Natural killer cell treated with Interleukin-12 subunit alpha and Interleukin-12 subunit beta and Interleukin-15 and Interleukin-18, amount 100 ng/mL, for 72 hours (primary cell): Measurements from ENCODE around the gene CCL15. TPM values are rescaled to one million over a fixed set of nuclear protein-coding genes. Genes with fewer than 3 reads are reported as not detected.

Experiments
- ATAC-seq, 2 donors: fragments of 150-1000 bp; cut with Tn5 transposase in 1 of 2; sonication (Bioruptor Pico), chemical (Tn5 transposase) in 1 of 2; 2 replicates each; pipeline ENCODE4 v1.10.0; 2021
- DNase-seq: peaks from one replicate; pipeline ENCODE4 v3.0.0; 2022; ENCODE audit warnings: low spot score
- H3K27ac Mint-ChIP-seq, 2 donors: 1 replicate in 1 of 2; 2 replicates in 1 of 2; pipeline ENCODE4 v1.8.0; 2022; ENCODE audit warnings: mixed read lengths in 2 of 2, mild to moderate bottlenecking in 1 of 2, moderate library complexity in 1 of 2
- H3K27me3 Mint-ChIP-seq, 2 donors: 1 replicate in 1 of 2; 2 replicates in 1 of 2; pipeline ENCODE4 v1.8.0; 2022; ENCODE audit warnings: mixed read lengths in 2 of 2
- H3K36me3 Mint-ChIP-seq: one replicate; pipeline ENCODE4 v1.8.0; 2022; ENCODE audit warnings: mixed read lengths
- H3K4me1 Mint-ChIP-seq, 2 donors: 1 replicate in 1 of 2; 2 replicates in 1 of 2; pipeline ENCODE4 v1.8.0; 2022; ENCODE audit warnings: low read depth in 2 of 2, mixed read lengths in 2 of 2, mild to moderate bottlenecking in 1 of 2
- H3K4me3 Mint-ChIP-seq: one replicate; pipeline ENCODE4 v1.8.0; 2022; ENCODE audit warnings: mixed read lengths
- H3K9me3 Mint-ChIP-seq: 2 replicates; pipeline ENCODE4 v1.8.0; 2022; ENCODE audit warnings: mixed read lengths
- total RNA-seq, 2 donors: library from RNA; stranded (reverse); gene quantifications; one replicate each; pipeline ENCODE4 v1.2.3, GENCODE V29; 2022

CCL15 gene
- total RNA-seq, 2 donors from 2014 or later: not detected

GRCh38 chr17:35981908-35982330 is 19.4 kb downstream of the CCL15 start:
- Mint-ChIP-seq H3K27ac (peak overlapping the region in 1 of 2 donors; percentile 65), H3K4me3 (no peak overlapping the region), H3K36me3 (no peaks in the 10 kb centered on the region), H3K4me1 (peaks cover 27 to 29% of the 10 kb centered on the region in 2 donors), H3K9me3 (no peaks in the 10 kb centered on the region), H3K27me3 (no peaks in the 10 kb centered on the region)
- DNase-seq: no peak
- peak; percentile 45 to 61 for ATAC-seq

GRCh38 chr17:35981246-35981645 is 20.1 kb downstream of the CCL15 start, which contains the start of gene CCL16:
Gene CCL16, minus strand, starts transcription at chr17:35981497. Its CDS starts 77 bp downstream, at chr17:35981420.
- Mint-ChIP-seq H3K36me3 (no peaks in the 10 kb centered on the region), H3K9me3 (no peaks in the 10 kb centered on the region), H3K27ac (peak within 1 kb of the TSS in 1 of 2 donors; percentile 65), H3K27me3 (no peaks in the 10 kb centered on the region), H3K4me3 (no peak within 1 kb of the TSS), H3K4me1 (peaks cover 34 to 36% of the 10 kb centered on the region in 2 donors)
- ATAC-seq (no peak), DNase-seq (no peak)

- ATAC-seq (peak in 1 of 2 donors; percentile 29), DNase-seq (no peak)
- no peak overlapping the region for H3K4me3 Mint-ChIP-seq
- H3K27ac Mint-ChIP-seq: peak overlapping the region; percentile 22 to 38
- H3K9me3 Mint-ChIP-seq: no peaks in the 10 kb centered on the region
- H3K4me1 Mint-ChIP-seq: peaks cover 40 to 46% of the 10 kb centered on the region in 2 donors
- H3K27me3 Mint-ChIP-seq: no peaks in the 10 kb centered on the region
- H3K36me3 Mint-ChIP-seq: no peaks in the 10 kb centered on the region
Observed at GRCh38 chr17:35978346-35978745, 23.0 kb downstream of the CCL15 start.

GRCh38 chr17:35977509-35977908 is 23.8 kb downstream of the CCL15 start:
- no peaks in the 10 kb centered on the region for H3K36me3 Mint-ChIP-seq
- no peak overlapping the region for H3K4me3 Mint-ChIP-seq
- no peak for DNase-seq

DNA sequence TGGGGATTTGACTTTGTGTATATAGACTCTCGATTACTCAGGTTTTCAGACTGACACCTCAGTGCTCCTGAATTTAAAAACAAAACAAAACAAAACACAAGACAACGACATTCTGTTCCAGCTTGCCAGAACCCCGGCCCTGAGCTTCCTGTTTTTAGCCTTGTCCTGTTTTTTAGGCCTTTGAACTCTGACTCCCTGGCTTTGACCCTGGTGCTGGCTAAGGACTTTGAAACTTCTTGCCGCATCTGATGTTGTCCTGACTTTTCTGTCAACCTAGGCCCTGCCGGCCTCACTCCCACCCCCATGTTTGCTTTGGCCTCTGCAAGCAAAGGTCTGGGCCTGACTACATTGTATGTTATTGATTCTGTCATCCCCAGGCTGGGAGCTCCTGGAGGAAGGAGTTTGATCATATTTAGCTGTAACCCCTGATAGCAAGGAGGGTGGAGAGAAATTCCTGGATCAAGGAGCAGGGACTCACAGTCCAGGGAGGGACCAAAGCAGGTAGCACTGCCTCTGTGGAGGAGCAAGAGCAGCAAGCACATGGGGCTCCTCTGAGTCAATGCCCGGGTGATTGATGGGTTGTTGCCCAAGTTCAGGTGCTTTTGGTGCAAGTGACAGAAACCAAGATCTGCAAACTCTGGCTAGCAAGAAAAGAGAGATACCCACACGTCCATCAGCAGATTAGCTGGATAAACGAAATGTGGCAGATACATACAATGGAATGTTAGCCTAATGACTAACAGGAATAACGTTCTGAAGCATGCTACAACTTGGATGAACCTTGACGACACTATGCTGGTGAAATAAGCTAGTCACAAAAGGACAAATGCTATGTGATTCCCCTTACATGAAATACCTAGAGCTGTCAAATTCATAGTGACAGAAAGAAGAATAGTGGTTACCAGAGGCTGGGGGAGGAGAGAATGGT is 27.8 kb downstream of the CCL15 start:
- peak overlapping the region; percentile 7 to 17 for H3K27ac Mint-ChIP-seq
- no peaks in the 10 kb centered on the region for H3K27me3 Mint-ChIP-seq
- H3K9me3 Mint-ChIP-seq: no peaks in the 10 kb centered on the region
- H3K36me3 Mint-ChIP-seq: no peaks in the 10 kb centered on the region
- H3K4me1 Mint-ChIP-seq: peaks cover 38 to 42% of the 10 kb centered on the region in 2 donors
- no peak for ATAC-seq
- no peak overlapping the region for H3K4me3 Mint-ChIP-seq
- no peak for DNase-seq

More at GRCh38 chr17:35977509-35977908, 23.8 kb downstream of the CCL15 start:
- H3K4me1 Mint-ChIP-seq: peaks cover 35 to 41% of the 10 kb centered on the region in 2 donors
- H3K27me3 Mint-ChIP-seq: no peaks in the 10 kb centered on the region
- H3K9me3 Mint-ChIP-seq: no peaks in the 10 kb centered on the region
- ATAC-seq: no peak
- H3K27ac Mint-ChIP-seq: peak overlapping the region; percentile 22 to 38

- DNase-seq (no peak), ATAC-seq (no peak)
- peaks cover 32 to 36% of the 10 kb centered on the region in 2 donors for H3K4me1 Mint-ChIP-seq
- H3K27me3 Mint-ChIP-seq: no peaks in the 10 kb centered on the region
- H3K4me3 Mint-ChIP-seq: no peak overlapping the region
- H3K36me3 Mint-ChIP-seq: no peaks in the 10 kb centered on the region
- no peaks in the 10 kb centered on the region for H3K9me3 Mint-ChIP-seq
- H3K27ac Mint-ChIP-seq: no peak overlapping the region
Observed at GRCh38 chr17:35972945-35973332, 28.4 kb downstream of the CCL15 start.

- no peak for DNase-seq
- no peaks in the 10 kb centered on the region for H3K36me3 Mint-ChIP-seq
- H3K4me3 Mint-ChIP-seq: no peak overlapping the region
- H3K27me3 Mint-ChIP-seq: no peaks in the 10 kb centered on the region
- no peak for ATAC-seq
- H3K9me3 Mint-ChIP-seq: no peaks in the 10 kb centered on the region
- peaks cover 30 to 32% of the 10 kb centered on the region in 2 donors for H3K4me1 Mint-ChIP-seq
- H3K27ac Mint-ChIP-seq: no peak overlapping the region
Observed at GRCh38 chr17:35972535-35972934, 28.8 kb downstream of the CCL15 start.

DNA sequence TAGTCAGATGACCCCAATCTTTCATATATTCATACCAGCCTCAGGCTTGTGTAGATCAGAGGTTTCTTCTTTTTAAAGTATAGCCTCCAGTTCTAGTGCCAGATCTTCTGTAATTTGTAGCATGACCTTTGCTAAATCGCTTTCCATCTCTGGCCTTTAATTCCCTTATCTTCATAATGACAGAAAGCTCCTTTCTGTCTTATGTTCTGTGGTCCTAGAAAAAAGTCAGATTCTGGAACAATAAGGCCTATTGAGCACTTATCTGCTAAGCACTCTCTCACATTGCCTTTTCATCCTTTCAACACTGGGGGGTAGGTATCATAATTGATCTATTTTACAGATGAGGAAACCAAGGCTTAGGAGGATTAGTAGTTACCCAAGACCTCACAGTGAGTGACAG is 29.3 kb downstream of the CCL15 start:
- no peaks in the 10 kb centered on the region for H3K36me3 Mint-ChIP-seq
- H3K4me1 Mint-ChIP-seq: peaks cover 30% of the 10 kb centered on the region in 2 donors
- no peaks in the 10 kb centered on the region for H3K27me3 Mint-ChIP-seq
- H3K27ac Mint-ChIP-seq: peak overlapping the region in 1 of 2 donors; percentile 49
- no peak for ATAC-seq
- no peaks in the 10 kb centered on the region for H3K9me3 Mint-ChIP-seq
- no peak for DNase-seq
- H3K4me3 Mint-ChIP-seq: no peak overlapping the region

- peak; percentile 86 for DNase-seq
- Mint-ChIP-seq H3K36me3 (no peaks in the 10 kb centered on the region), H3K4me3 (no peak overlapping the region), H3K27ac (peak overlapping the region in 1 of 2 donors; percentile 50), H3K4me1 (peaks cover 19 to 24% of the 10 kb centered on the region in 2 donors), H3K27me3 (no peaks in the 10 kb centered on the region), H3K9me3 (no peaks in the 10 kb centered on the region)
- ATAC-seq: peak; percentile 63 to 68
Observed at GRCh38 chr17:35969558-35970380, 31.6 kb downstream of the CCL15 start.

DNA sequence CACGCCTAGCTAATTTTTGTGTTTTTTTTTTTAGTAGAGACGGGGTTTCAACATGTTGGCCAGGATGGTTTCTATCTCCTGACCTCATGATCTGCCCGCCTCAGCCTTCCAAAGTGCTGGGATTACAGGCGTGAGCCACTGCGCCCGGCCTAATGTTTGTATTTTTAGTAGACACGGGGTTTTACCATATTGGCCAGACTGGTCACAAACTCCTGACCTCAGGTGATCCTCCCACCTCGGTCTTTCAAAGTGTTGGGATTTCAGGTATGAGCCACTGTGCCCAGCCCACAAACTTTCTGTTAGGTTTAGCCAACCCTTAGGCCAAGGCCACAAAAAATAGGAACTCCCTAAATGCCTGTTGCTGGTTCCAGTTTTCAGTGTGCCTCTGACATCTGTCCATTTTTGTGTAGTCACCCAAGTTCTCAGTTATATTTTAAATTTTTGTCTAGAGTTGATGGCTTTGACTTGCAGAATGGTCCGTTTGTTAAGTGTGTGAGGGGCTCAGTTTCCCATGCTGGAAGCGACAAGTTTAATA is 32.8 kb downstream of the CCL15 start:
- no peaks in the 10 kb centered on the region for H3K9me3 Mint-ChIP-seq
- peaks cover 14 to 21% of the 10 kb centered on the region in 2 donors for H3K4me1 Mint-ChIP-seq
- H3K36me3 Mint-ChIP-seq: no peaks in the 10 kb centered on the region
- no peak overlapping the region for H3K4me3 Mint-ChIP-seq
- DNase-seq (no peak), ATAC-seq (no peak)
- H3K27me3 Mint-ChIP-seq: no peaks in the 10 kb centered on the region
- no peak overlapping the region for H3K27ac Mint-ChIP-seq

DNA sequence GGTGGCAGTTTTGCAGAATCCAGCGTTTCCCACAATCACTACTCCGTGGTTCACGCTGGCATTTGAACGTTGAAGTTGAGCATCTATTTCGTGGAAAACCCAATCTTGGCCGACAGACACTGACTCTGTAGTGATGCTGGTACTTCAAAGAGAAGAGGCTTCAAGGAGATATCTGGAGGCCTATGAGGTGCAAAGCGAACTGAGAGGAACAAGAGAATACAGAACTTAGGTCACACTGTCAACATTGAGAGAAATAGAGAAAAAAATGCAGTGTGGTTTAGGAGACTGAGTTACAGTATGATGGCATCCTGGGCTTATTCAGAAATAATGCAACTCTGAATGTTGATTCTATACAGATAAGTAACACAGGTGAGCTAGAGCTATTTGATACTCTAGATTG is 36.1 kb downstream of the CCL15 start:
- peaks cover 11 to 14% of the 10 kb centered on the region in 2 donors for H3K4me1 Mint-ChIP-seq
- H3K36me3 Mint-ChIP-seq: no peaks in the 10 kb centered on the region
- H3K4me3 Mint-ChIP-seq: no peak overlapping the region
- ATAC-seq (no peak), DNase-seq (no peak)
- H3K27ac Mint-ChIP-seq: no peak overlapping the region
- no peaks in the 10 kb centered on the region for H3K9me3 Mint-ChIP-seq
- H3K27me3 Mint-ChIP-seq: no peaks in the 10 kb centered on the region

- no peaks in the 10 kb centered on the region for H3K27me3 Mint-ChIP-seq
- no peaks in the 10 kb centered on the region for H3K36me3 Mint-ChIP-seq
- ATAC-seq (no peak), DNase-seq (no peak)
- H3K27ac Mint-ChIP-seq: no peak overlapping the region
- no peak overlapping the region for H3K4me3 Mint-ChIP-seq
- H3K4me1 Mint-ChIP-seq: peaks cover 0 to 4% of the 10 kb centered on the region in 2 donors
- no peaks in the 10 kb centered on the region for H3K9me3 Mint-ChIP-seq
Observed at GRCh38 chr17:35963663-35964062, 37.7 kb downstream of the CCL15 start.

DNA sequence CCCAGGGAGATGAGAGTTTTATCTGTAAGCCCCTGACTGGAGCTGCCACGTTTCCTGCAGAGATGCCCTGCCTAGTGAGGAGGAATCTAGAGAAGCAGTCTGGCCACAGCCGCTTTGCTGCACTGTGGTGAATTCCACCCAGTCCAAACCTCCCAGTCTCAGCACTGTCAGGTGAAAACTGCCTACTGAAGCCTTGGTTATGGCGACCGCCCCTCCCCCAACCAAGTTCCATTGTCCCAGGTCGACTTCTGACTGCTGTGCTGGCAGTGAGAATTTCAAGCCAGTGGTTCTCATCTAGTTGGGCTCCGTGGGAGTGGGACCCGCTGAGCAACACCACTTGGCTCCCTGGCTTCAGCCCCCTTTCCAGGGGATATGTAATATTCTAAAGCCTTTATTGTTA is 47.6 kb downstream of the CCL15 start:
- H3K4me1 Mint-ChIP-seq: peaks cover 0 to 6% of the 10 kb centered on the region in 2 donors
- ATAC-seq: no peak
- no peaks in the 10 kb centered on the region for H3K27me3 Mint-ChIP-seq
- H3K4me3 Mint-ChIP-seq: no peak overlapping the region
- H3K27ac Mint-ChIP-seq: no peak overlapping the region
- DNase-seq: no peak
- no peaks in the 10 kb centered on the region for H3K36me3 Mint-ChIP-seq
- H3K9me3 Mint-ChIP-seq: no peaks in the 10 kb centered on the region
